Activated T-cell treated with anti-CD3 and anti-CD28 coated beads for 1 hour (primary cell): ENCODE results near the gene LOXL3.
"Not testable (repeated sequence)": the region's sequence is repeated elsewhere in the genome, so short reads cannot be mapped to it uniquely, and the experiment has no call there.

Source experiments
- DNase-seq: peaks from one replicate; pipeline ENCODE4 v3.0.0-alpha.2; 2020; ENCODE audit warnings: low read depth

LOXL3 gene

DNA sequence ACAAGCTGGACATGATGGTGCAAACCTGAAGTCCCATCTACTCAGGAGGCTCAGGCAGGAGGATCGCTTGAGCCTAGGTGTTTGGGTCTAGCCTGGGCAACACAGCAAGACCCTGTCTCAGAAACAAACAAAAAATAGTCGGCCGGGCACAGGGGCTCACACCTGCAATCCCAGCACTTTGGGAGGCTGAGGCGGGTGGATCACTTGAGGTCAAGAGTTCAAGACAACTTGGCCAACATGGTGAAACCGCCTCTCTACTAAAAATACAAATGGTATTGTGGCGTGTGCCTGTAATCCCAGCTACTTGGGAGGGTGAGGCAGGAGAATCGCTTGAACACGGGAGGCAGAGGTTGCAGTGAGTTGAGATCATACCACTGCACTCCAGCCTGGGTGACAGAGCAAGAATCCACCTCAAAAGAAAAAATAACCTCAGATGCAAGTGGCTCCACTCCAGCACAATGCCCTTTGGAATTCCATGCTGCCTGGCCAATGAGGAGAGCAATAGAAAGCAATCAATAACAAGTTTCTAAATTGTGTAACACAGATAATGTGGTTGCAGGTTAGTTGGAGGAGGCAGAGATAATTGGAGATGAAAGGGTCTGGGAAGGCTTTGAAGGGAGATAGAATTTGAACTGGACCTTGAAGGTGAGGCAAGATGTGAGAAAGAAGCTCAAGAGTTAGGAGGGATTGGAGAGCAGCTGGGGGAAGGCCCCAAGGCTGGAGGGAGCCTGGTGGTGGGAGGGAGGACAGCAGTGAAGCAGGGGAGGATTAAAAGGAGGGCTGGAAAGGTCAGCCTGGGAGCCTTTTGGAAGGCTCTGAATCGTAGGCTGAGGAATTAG lies 64.9 kb downstream of the LOXL3 start:
- DNase-seq, result no peak

DNA sequence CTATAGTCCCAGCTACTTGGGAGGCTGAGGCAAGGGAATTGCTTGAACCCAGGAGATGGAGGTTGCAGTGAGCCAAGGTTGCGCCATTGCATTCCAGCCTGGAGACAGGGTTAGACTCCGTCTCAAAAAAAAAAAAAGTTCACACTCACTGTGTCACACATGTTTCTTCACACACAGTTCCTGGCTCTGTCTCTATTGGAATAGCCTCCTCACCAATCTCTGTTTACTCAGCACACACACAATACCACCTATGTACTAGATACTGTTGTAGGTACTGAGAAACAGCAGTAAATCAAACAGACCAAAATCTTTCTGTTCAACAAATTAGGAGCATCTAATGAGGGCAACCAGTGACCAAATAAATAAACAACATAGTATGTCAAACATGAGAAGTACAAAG lies 67.6 kb downstream of the LOXL3 start:
- DNase-seq, result no peak

DNA sequence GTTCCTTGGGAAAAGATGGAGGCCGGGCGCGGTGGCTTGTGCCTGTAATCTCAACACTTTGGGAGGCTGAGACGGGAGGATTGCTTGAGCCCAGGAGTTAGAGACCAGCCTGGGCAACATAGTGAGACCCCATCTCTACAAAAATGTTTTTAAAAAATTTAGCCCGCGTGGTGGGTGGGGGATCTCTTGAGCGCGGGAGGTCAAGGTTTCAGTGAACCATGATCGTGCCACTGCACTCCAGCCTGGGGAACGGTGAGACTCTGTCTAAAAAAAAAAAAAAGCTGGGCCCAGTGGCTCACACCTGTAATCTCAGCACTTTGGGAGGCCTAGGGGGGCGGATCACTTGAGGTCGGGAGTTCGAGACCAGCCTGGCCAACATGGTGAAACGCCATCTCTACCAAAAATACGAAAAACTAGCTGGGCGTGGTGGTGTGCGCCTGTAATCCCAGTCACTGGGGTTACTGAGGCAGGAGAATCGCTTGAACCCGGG lies 70.0 kb downstream of the LOXL3 start:
- not testable (repeated sequence) for DNase-seq

DNA sequence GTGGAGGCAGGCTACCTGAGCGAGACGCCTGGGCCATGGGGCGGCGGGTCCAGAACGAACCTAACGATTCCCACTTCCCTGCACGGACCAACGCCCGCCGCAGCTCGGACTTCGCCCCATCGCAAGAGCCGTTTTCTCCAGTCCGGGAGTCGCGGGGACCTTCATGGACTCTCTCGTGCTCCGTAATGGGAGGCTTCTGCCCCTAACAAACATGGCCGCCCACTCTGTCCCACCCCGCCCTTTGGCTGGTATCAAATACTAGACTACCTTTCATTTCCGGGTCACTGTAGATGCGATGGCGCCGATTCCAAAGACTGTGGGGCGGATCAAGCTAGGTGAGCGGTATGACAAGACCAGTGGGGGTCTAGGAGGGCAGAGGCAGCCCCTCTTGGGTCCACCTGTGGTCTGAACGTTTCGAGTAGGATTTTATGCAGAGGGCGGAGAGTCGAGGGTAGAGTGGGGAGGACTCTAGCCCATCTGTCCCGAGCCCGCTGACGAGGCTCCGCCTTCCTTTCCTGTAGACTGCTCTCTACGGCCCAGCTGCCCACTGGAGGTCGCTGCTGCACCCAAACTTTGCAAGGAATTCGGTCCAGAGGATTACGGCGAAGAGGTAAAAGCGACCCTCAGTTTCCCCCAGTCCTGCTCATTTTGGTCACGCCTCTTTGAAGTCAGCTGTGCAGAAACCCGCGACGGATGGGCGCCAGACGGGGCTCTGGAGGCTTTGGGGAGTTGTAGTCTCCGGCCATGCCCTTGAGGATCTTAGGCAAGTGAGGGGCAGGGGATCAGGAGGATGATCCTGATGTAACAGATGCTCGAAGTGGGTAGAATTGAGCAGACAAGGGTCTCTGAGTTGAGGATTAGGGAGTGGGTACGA lies 70.7 kb downstream of the LOXL3 start, which contains the start of the genes CCDC142 and TTC31:
TSS of gene CCDC142 (minus strand) at position 198 of the 874 bp plus-strand sequence. CDS start at position 37, 161 bp downstream.
TSS of gene TTC31 (plus strand) at position 281 of the 874 bp plus-strand sequence. CDS start at position 296, 15 bp downstream.
- peak; percentile 86 for DNase-seq
